Ishikawa (cell line): Measurements from ENCODE around the gene GASK1A.

Experiments used
- EGR1 ChIP-seq: IDR thresholded peaks from 2 replicates; pipeline ENCODE4 v1.6.1; 2012
- FOXM1 ChIP-seq: IDR thresholded peaks from 2 replicates; pipeline ENCODE4 v1.6.1; 2012; ENCODE audit warnings: low read depth, borderline replicate concordance
- MAX ChIP-seq: IDR thresholded peaks from 2 replicates; pipeline ENCODE4 v1.6.1; 2012
- NFIC ChIP-seq: IDR thresholded peaks from 2 replicates; pipeline ENCODE4 v1.6.1; 2012
- RAD21 ChIP-seq: IDR thresholded peaks from 2 replicates; pipeline ENCODE4 v1.6.1; 2012; ENCODE audit warnings: low read depth
- REST ChIP-seq: IDR thresholded peaks from 2 replicates; pipeline ENCODE4 v1.6.1; 2012; ENCODE audit warnings: low read depth, mild to moderate bottlenecking
- TAF1 ChIP-seq: IDR thresholded peaks from 2 replicates; pipeline ENCODE4 v1.6.1; 2012; ENCODE audit warnings: low read depth, mild to moderate bottlenecking
- TCF12 ChIP-seq: IDR thresholded peaks from 2 replicates; pipeline ENCODE4 v1.6.1; 2012; ENCODE audit warnings: low read depth
- YY1 ChIP-seq: IDR thresholded peaks from 2 replicates; pipeline ENCODE4 v1.6.1; 2012; ENCODE audit warnings: low read depth

- no peak for TF ChIP-seq TAF1
- TF ChIP-seq YY1 = no peak
- no peak for TF ChIP-seq REST
- no peak for TF ChIP-seq EGR1
- TF ChIP-seq TCF12 = no peak
- no peak for TF ChIP-seq MAX
- TF ChIP-seq RAD21 = no peak
- TF ChIP-seq FOXM1 = no peak
- TF ChIP-seq NFIC = no peak
Measured at GRCh38 chr3:43031485-43031884, 52.4 kb downstream of the GASK1A start.
